Upper lobe of left lung (tissue), 4 donors: ENCODE results near the gene PRSS36.

Source experiments
- POLR2AphosphoS5 ChIP-seq, 2 donors: sonication (generic); formaldehyde crosslinking; IDR thresholded peaks; one replicate each; pipeline ENCODE4 v1.5.1; 2017; ENCODE audit warnings: antibody characterized with exemption in 2 of 2
- TF ChIP-seq, protein P1 (sequence below), 6 experiments: fragments of 450-650 bp in 4 of 6; fragments of 200-600 bp in 2 of 6; sonication (generic) in 2 of 6; IDR thresholded peaks; one replicate each; pipeline ENCODE4 v1.5.1; 2016 to 2019; ENCODE audit warnings: antibody characterized with exemption in 6 of 6

- TF ChIP-seq, protein P1, sequence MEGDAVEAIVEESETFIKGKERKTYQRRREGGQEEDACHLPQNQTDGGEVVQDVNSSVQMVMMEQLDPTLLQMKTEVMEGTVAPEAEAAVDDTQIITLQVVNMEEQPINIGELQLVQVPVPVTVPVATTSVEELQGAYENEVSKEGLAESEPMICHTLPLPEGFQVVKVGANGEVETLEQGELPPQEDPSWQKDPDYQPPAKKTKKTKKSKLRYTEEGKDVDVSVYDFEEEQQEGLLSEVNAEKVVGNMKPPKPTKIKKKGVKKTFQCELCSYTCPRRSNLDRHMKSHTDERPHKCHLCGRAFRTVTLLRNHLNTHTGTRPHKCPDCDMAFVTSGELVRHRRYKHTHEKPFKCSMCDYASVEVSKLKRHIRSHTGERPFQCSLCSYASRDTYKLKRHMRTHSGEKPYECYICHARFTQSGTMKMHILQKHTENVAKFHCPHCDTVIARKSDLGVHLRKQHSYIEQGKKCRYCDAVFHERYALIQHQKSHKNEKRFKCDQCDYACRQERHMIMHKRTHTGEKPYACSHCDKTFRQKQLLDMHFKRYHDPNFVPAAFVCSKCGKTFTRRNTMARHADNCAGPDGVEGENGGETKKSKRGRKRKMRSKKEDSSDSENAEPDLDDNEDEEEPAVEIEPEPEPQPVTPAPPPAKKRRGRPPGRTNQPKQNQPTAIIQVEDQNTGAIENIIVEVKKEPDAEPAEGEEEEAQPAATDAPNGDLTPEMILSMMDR (IDR thresholded peaks at IDR 0.05) = peak in 3 of 6 experiments; percentile 17 to 55 (median 20)
- peak; percentile 13 to 63 for TF ChIP-seq POLR2AphosphoS5 (IDR thresholded peaks at IDR 0.05)
Observed at GRCh38 chr16:31134625-31135534, 15.0 kb downstream of the PRSS36 start.
